IMR-90 (cell line): Measurements from ENCODE around the gene LAMA2. TPM values are rescaled to one million over a fixed set of nuclear protein-coding genes. Genes with fewer than 3 reads are reported as not detected.
A peak's percentile ranks its signal among the peaks of the same experiment; 100 is the strongest.

Experiments
- ATAC-seq: fragments of 200-7000 bp; cut with Tn5 transposase; 2 replicates; pipeline ENCODE4 v1.9.1; 2020; ENCODE audit warnings: low read depth, mild to moderate bottlenecking, moderate library complexity
- BruUV-seq: library from RNA; stranded (reverse); fragments of 400-500 nt; replicated peaks from 2 replicates; lab custom pipeline; 2021; lab: Mats Ljungman, UMichigan
- CTCF ChIA-PET: fragments of 300-600 bp; formaldehyde crosslinking; extraction: SDS; loops from one replicate; lab custom pipeline; 2021; ENCODE audit warnings: antibody characterized with exemption; lab: Yijun Ruan, JAX
- POLR2A ChIA-PET: fragments of 300-600 bp; sonication (Branson Sonifier 250); formaldehyde crosslinking; loops from one replicate; lab custom pipeline; 2022; ENCODE audit warnings: antibody characterized with exemption; ENCODE audit not compliant: unreplicated experiment; lab: Charles Lee
- DNase-seq: peaks from one replicate; pipeline ENCODE4 v3.0.0; 2013
- H2AFZ ChIP-seq: replicated peaks from 2 replicates; pipeline ENCODE3; 2013; ENCODE audit warnings: low read length, mild to moderate bottlenecking; ENCODE audit not compliant: poor library complexity
- H2AK5ac ChIP-seq: 2 replicates; pipeline ENCODE4 v1.6.1; 2013; ENCODE audit warnings: low read depth, low read length, inconsistent platforms
- H2AK9ac ChIP-seq: replicated peaks from 2 replicates; pipeline ENCODE3; 2013; ENCODE audit warnings: mild to moderate bottlenecking, low read depth, low read length, moderate library complexity; ENCODE audit not compliant: poor library complexity
- H2BK120ac ChIP-seq: 2 replicates; pipeline ENCODE4 v1.6.1; 2013; ENCODE audit warnings: low read depth, low read length, inconsistent platforms
- H2BK15ac ChIP-seq: 3 replicates; pipeline ENCODE4 v1.6.1; 2013; ENCODE audit warnings: low read depth, low read length, inconsistent platforms
- H2BK20ac ChIP-seq: 2 replicates; pipeline ENCODE4 v1.6.1; 2013; ENCODE audit warnings: low read depth, mild to moderate bottlenecking, inconsistent platforms, low read length, moderate library complexity
- H2BK5ac ChIP-seq: 2 replicates; pipeline ENCODE4 v1.6.1; 2013; ENCODE audit warnings: mild to moderate bottlenecking, low read depth, low read length, inconsistent platforms; ENCODE audit not compliant: poor library complexity, severe bottlenecking
- H3K14ac ChIP-seq: replicated peaks from 2 replicates; pipeline ENCODE4 v1.6.1; 2013; ENCODE audit warnings: low read depth, low read length, inconsistent platforms
- H3K18ac ChIP-seq: 2 replicates; pipeline ENCODE4 v1.6.1; 2013; ENCODE audit warnings: low read depth, low read length, control low read depth
- H3K23ac ChIP-seq: 2 replicates; pipeline ENCODE4 v1.6.1; 2013; ENCODE audit warnings: low read depth, low read length, inconsistent platforms
- H3K27ac ChIP-seq: 2 replicates; pipeline ENCODE4 v1.5.1; 2013; ENCODE audit warnings: mild to moderate bottlenecking, control low read depth, low read length; ENCODE audit not compliant: insufficient read depth
- H3K27me3 ChIP-seq: 2 replicates; pipeline ENCODE4 v1.6.1; 2013; ENCODE audit warnings: low read length; ENCODE audit not compliant: control insufficient read depth, insufficient read depth
- H3K36me3 ChIP-seq: 2 replicates; pipeline ENCODE4 v1.6.1; 2013; ENCODE audit warnings: low read length, mixed read lengths; ENCODE audit not compliant: control insufficient read depth, insufficient read depth
- H3K4ac ChIP-seq: 2 replicates; pipeline ENCODE4 v1.6.1; 2013; ENCODE audit warnings: low read depth, low read length, inconsistent platforms
- H3K4me1 ChIP-seq: 2 replicates; pipeline ENCODE4 v1.6.1; 2013; ENCODE audit warnings: low read length, mixed read lengths; ENCODE audit not compliant: control insufficient read depth, insufficient read depth
- H3K4me2 ChIP-seq: 2 replicates; pipeline ENCODE4 v1.6.1; 2013; ENCODE audit warnings: low read depth, mild to moderate bottlenecking, control low read depth, low read length, moderate library complexity
- H3K4me3 ChIP-seq: 2 replicates; pipeline ENCODE4 v1.5.1; 2013; ENCODE audit warnings: low read depth, mild to moderate bottlenecking, control low read depth, low read length, moderate library complexity; ENCODE audit not compliant: insufficient read depth
- H3K56ac ChIP-seq: 2 replicates; pipeline ENCODE4 v1.6.1; 2013; ENCODE audit warnings: low read length, inconsistent platforms; ENCODE audit not compliant: insufficient read depth; ENCODE audit errors: extremely low read depth
- H3K79me1 ChIP-seq, 2 experiments: 2 replicates each; pipeline ENCODE4 v1.6.1; 2013; ENCODE audit warnings: low read length in 2 of 2, inconsistent platforms in 1 of 2, low read depth in 1 of 2
- H3K9ac ChIP-seq: 2 replicates; pipeline ENCODE4 v1.6.1; 2013; ENCODE audit warnings: low read depth, low read length, control low read depth
- H3K9me1 ChIP-seq: 2 replicates; pipeline ENCODE4 v1.6.1; 2013; ENCODE audit warnings: low read length, inconsistent platforms; ENCODE audit not compliant: insufficient read depth
- H3K9me3 ChIP-seq: 2 replicates; pipeline ENCODE4 v1.6.1; 2013; ENCODE audit warnings: low read length; ENCODE audit not compliant: control insufficient read depth, insufficient read depth
- H4K20me1 ChIP-seq: 2 replicates; pipeline ENCODE4 v1.6.1; 2013; ENCODE audit warnings: low read length, inconsistent platforms; ENCODE audit not compliant: insufficient read depth
- H4K5ac ChIP-seq: 2 replicates; pipeline ENCODE4 v1.6.1; 2013; ENCODE audit warnings: mild to moderate bottlenecking, low read depth, low read length, control low read depth
- H4K8ac ChIP-seq, 2 experiments: 2 replicates each; pipeline ENCODE4 v1.6.1; 2013; ENCODE audit warnings: low read depth in 2 of 2, low read length in 2 of 2, control low read depth in 1 of 2, inconsistent platforms in 1 of 2
- H4K91ac ChIP-seq: 2 replicates; pipeline ENCODE4 v1.6.1; 2013; ENCODE audit warnings: low read depth, low read length, inconsistent platforms; ENCODE audit not compliant: insufficient read depth
- CEBPB ChIP-seq: IDR thresholded peaks from 2 replicates; pipeline ENCODE4 v1.6.1; 2012; ENCODE audit warnings: low read depth, low read length, improper control_type of control experiment
- MAFK ChIP-seq: IDR thresholded peaks from 2 replicates; pipeline ENCODE4 v1.6.1; 2012; ENCODE audit warnings: low read depth, low read length, improper control_type of control experiment
- WGBS, 2 experiments: methylation state at CpG; one replicate each; pipeline versions ENCODE4 v1.1.5 to v1.1.7; 2013; ENCODE audit warnings: missing lambda C conversion rate in 2 of 2; ENCODE audit not compliant: insufficient read length in 1 of 2; ENCODE audit errors: extremely low coverage in 2 of 2; 5-methylcytosine and 5-hydroxymethylcytosine counted together
- dilution Hi-C: fragments of 300-500 bp; cut with HindIII; formaldehyde crosslinking; loops from one replicate; pipeline ENCODE4 v1.14.3; 2018; ENCODE audit warnings: low sequenced_read_pairs; ENCODE audit not compliant: unreplicated experiment
- in situ Hi-C: fragments of 300-500 bp; cut with MboI; formaldehyde crosslinking; loops from 3 replicates; pipeline ENCODE4 v1.14.3; 2019; ENCODE audit warnings: low sequenced_read_pairs, inconsistent platforms, mixed read lengths
- intact Hi-C: fragments of 100-400 bp; cut with micrococcal nuclease; formaldehyde crosslinking; loops from 2 replicates; pipeline ENCODE4 v1.10.0; 2022
- polyA plus RNA-seq, 3 experiments: library from polyadenylated mRNA; depleted of rRNA; stranded (reverse); fragments of >200 nt; gene quantifications; 2 replicates each; pipeline ENCODE4 v1.2.3, GENCODE V29; 2012; ENCODE audit warnings: low replicate concordance in 1 of 3
- total RNA-seq: library from RNA; depleted of rRNA; stranded (reverse); fragments of >200 nt; gene quantifications from 2 replicates; pipeline ENCODE4 v1.2.3, GENCODE V29; 2012

LAMA2 gene
- total and polyA plus RNA-seq, 2 of the 4 experiments (the other 2 are of a cell fraction) = 9.9 to 13.3 TPM

GRCh38 chr6:129558248-129558647 lies 675.3 kb downstream of the LAMA2 start:
- Histone ChIP-seq H2AFZ (no peak overlapping the region), H3K14ac (no peak overlapping the region), H3K18ac (no peak overlapping the region), H2BK20ac (no peak overlapping the region), H2AK9ac (no peak overlapping the region), H3K27ac (no peak overlapping the region), H3K4ac (no peak overlapping the region), H3K23ac (no peak overlapping the region), H4K8ac (no peak overlapping the region), H3K9me3 (no peaks in the 10 kb centered on the region), H3K36me3 (no peaks in the 10 kb centered on the region), H3K79me1 (no peaks in the 10 kb centered on the region; a peak in 1 of 4 replicates), H2BK5ac (no peak overlapping the region), H2BK15ac (no peak overlapping the region), H4K91ac (no peak overlapping the region), H3K4me1 (no peaks in the 10 kb centered on the region), H3K4me3 (no peak overlapping the region), H4K5ac (no peak overlapping the region), H3K4me2 (no peak overlapping the region), H3K9ac (no peak overlapping the region), H2AK5ac (no peak overlapping the region), H2BK120ac (no peak overlapping the region), H3K27me3 (no peaks in the 10 kb centered on the region), H3K9me1 (no peaks in the 10 kb centered on the region), H3K56ac (no peak overlapping the region), H4K20me1 (no peaks in the 10 kb centered on the region)
- ChIA-PET CTCF (no interaction called here), POLR2A (no interaction called here)
- intact Hi-C loops (no loop called here), in situ Hi-C loops (no loop called here), dilution Hi-C loops (no loop called here)
- ATAC-seq = no peak
- DNase-seq = no peak
- BruUV-seq = no TSS peak
- WGBS, 2 experiments = no CpG with 5 or more reads among the region's 1 CpG
- no peak for TF ChIP-seq MAFK
- peak; percentile 78 for TF ChIP-seq CEBPB
